Adrenal gland (tissue), 12 donors: ENCODE measurements around the gene TMEM132D. TPM values are rescaled to one million over a fixed set of nuclear protein-coding genes. Genes with fewer than 3 reads are reported as not detected.

Experiments used
- DNase-seq, 7 donors: peaks; one replicate each; pipeline ENCODE4 v3.0.0-alpha.2; 2019 to 2020
- H3K27ac ChIP-seq, 5 donors: fragments of 200-600 bp; sonication (generic) in 4 of 5; 1 replicate in 3 of 5; 2 replicates in 2 of 5; pipeline versions ENCODE4 v1.5.1 to v1.8.0; 2016 to 2020; ENCODE audit warnings: mild to moderate bottlenecking in 1 of 5
- H3K27me3 ChIP-seq: fragments of 200-600 bp; 2 replicates; pipeline ENCODE4 v1.8.0; 2021
- H3K36me3 ChIP-seq, 2 donors: fragments of 200-600 bp; replicated peaks in 1 of 2; 1 replicate in 1 of 2; 2 replicates in 1 of 2; pipeline versions ENCODE4 v1.5.1 to v1.8.0; 2018 to 2022
- H3K4me1 ChIP-seq, 2 donors: fragments of 200-600 bp; replicated peaks in 1 of 2; 1 replicate in 1 of 2; 2 replicates in 1 of 2; pipeline versions ENCODE4 v1.5.1 to v1.8.0; 2018 to 2021
- H3K4me3 ChIP-seq, 4 donors: fragments of 200-600 bp; sonication (generic) in 3 of 4; one replicate each; pipeline ENCODE4 v1.5.1; 2016 to 2018
- H3K9me3 ChIP-seq, 3 donors: fragments of 200-600 bp; sonication (generic) in 1 of 3; replicated peaks in 1 of 3; 1 replicate in 2 of 3; 2 replicates in 1 of 3; pipeline versions ENCODE4 v1.5.1 to v1.8.0; 2016 to 2021
- CTCF ChIP-seq, 6 experiments: fragments of 450-650 bp in 4 of 6; fragments of 200-600 bp in 2 of 6; sonication (generic) in 1 of 6; IDR thresholded peaks; 1 replicate in 5 of 6; 2 replicates in 1 of 6; pipeline versions ENCODE4 v1.5.1 to v1.8.0; 2016 to 2021; ENCODE audit warnings: antibody characterized with exemption in 6 of 6, mild to moderate bottlenecking in 2 of 6, moderate library complexity in 1 of 6
- POLR2A ChIP-seq, 2 donors: fragments of 450-650 bp; IDR thresholded peaks; one replicate each; pipeline ENCODE4 v1.6.1; 2017; ENCODE audit warnings: antibody characterized with exemption in 2 of 2, mild to moderate bottlenecking in 2 of 2, moderate library complexity in 1 of 2
- WGBS, 4 donors: extraction: QIAGEN DNeasy Blood & Tissue Kit in 2 of 4; methylation state at CpG; one replicate each; pipeline versions ENCODE4 v1.1.5 to v1.1.7; 2013 to 2017; 5-methylcytosine and 5-hydroxymethylcytosine counted together
- intact Hi-C, 2 donors: fragments of 100-400 bp; cut with DNase I; formaldehyde crosslinking; loops; one replicate each; pipeline versions ENCODE4 v1.14.1 to v1.15.0; 2022 to 2023
- polyA plus RNA-seq, 3 donors: library from polyadenylated mRNA; stranded (reverse); fragments of 200-250 nt in 2 of 3; fragments of 350-450 nt in 1 of 3; fragmentation: Illumina TruSeq in 1 of 3; extraction: RNeasy Lipid Tissue Mini Kit (QIAGEN cat#74804) in 1 of 3; gene quantifications; one replicate each; pipeline ENCODE4 v1.2.3, GENCODE V29; 2013 to 2014
- total RNA-seq, 9 donors: library from RNA; depleted of rRNA in 4 of 9; stranded (reverse); fragments of >200 nt in 4 of 9; fragments of 120-200 nt in 1 of 9; fragmentation: NEBNext Ultra II Directional in 1 of 9; extraction: Animal tissue kit (Norgen Biotek cat#: 25700) in 1 of 9; gene quantifications; one replicate each; pipeline versions ENCODE4 v1.1.0 to v1.2.4, GENCODE V29; 2013 to 2023
- donor health status: healthy with polysubstance abuse.
- donor health status: Bipolar disorder and iron deficiency.
- donor health status: DM: yes; HTN: yes; CAD: no.
- donor health status: DM: no; HTN: no; CAD: no.
- donor health status: DM: no; HTN: no; CAD: no.
- donor health status: DM: yes; HTN: yes; CAD: no.

The TMEM132D gene
- total and polyA plus RNA-seq, 12 donors, result 0.03 to 0.83 (median 0.35) TPM; not detected in 8

GRCh38 chr12:129619271-129619670 is 284.6 kb downstream of the TMEM132D start:
- 70 to 79% (median 76%) methylated on average over 5 of the region's 5 CpGs for WGBS, 4 donors
- H3K9me3 ChIP-seq, result no peaks in the 10 kb centered on the region
- TF ChIP-seq POLR2A (IDR thresholded peaks at IDR 0.05), result no peak
- TF ChIP-seq CTCF (IDR thresholded peaks at IDR 0.05), result no peak
- no peak for DNase-seq
- no peaks in the 10 kb centered on the region for H3K27me3 ChIP-seq
- H3K36me3 ChIP-seq, result no peaks in the 10 kb centered on the region
- H3K27ac ChIP-seq, result no peak overlapping the region
- H3K4me3 ChIP-seq, result no peak overlapping the region
- no peaks in the 10 kb centered on the region for H3K4me1 ChIP-seq
- intact Hi-C loops, result no loop called here

GRCh38 chr12:129617849-129618248 is 286.0 kb downstream of the TMEM132D start:
- Histone ChIP-seq H3K27me3 (no peaks in the 10 kb centered on the region), H3K27ac (no peak overlapping the region), H3K4me1 (no peaks in the 10 kb centered on the region), H3K36me3 (no peaks in the 10 kb centered on the region), H3K9me3 (no peaks in the 10 kb centered on the region), H3K4me3 (no peak overlapping the region)
- DNase-seq, result no peak
- intact Hi-C loops, result no loop called here
- TF ChIP-seq POLR2A (IDR thresholded peaks at IDR 0.05) (no peak), CTCF (IDR thresholded peaks at IDR 0.05) (no peak)
- 78 to 81% (median 81%) methylated on average over 7 of the region's 7 CpGs for WGBS, 4 donors

GRCh38 chr12:129615001-129615400 is 288.8 kb downstream of the TMEM132D start:
- no peak for DNase-seq
- intact Hi-C loops, result no loop called here
- TF ChIP-seq POLR2A (IDR thresholded peaks at IDR 0.05) (no peak), CTCF (IDR thresholded peaks at IDR 0.05) (no peak)
- whole genome bisulfite sequencing, 4 donors, result 82 to 89% (median 83%) methylated on average over 5 of the region's 5 CpGs
- H3K9me3 ChIP-seq, result no peaks in the 10 kb centered on the region
- no peaks in the 10 kb centered on the region for H3K36me3 ChIP-seq
- H3K4me3 ChIP-seq, result no peak overlapping the region
- H3K27ac ChIP-seq, result no peak overlapping the region
- H3K27me3 ChIP-seq, result no peaks in the 10 kb centered on the region
- H3K4me1 ChIP-seq, result no peaks in the 10 kb centered on the region

GRCh38 chr12:129614221-129614885 is 289.5 kb downstream of the TMEM132D start:
- no peak for DNase-seq
- no peak overlapping the region for H3K4me3 ChIP-seq
- H3K27me3 ChIP-seq, result no peaks in the 10 kb centered on the region
- 51 to 72% (median 65%) methylated on average over 9 of the region's 9 CpGs for WGBS, 4 donors
- intact Hi-C loops, result no loop called here
- H3K4me1 ChIP-seq, result no peaks in the 10 kb centered on the region
- no peak overlapping the region for H3K27ac ChIP-seq
- H3K9me3 ChIP-seq, result no peaks in the 10 kb centered on the region
- H3K36me3 ChIP-seq, result no peaks in the 10 kb centered on the region
- TF ChIP-seq POLR2A (IDR thresholded peaks at IDR 0.05), result no peak
- TF ChIP-seq CTCF (IDR thresholded peaks at IDR 0.05), result no peak
